HepG2 (cell line): ENCODE results near the gene CACNA1H. TPM values are rescaled to one million over a fixed set of nuclear protein-coding genes. Genes with fewer than 3 reads are reported as not detected.

ENCODE experiments used
- ATAC-seq: fragments of 200-7000 bp; cut with Tn5 transposase; 3 replicates; pipeline ENCODE4 v1.9.1; 2020; ENCODE audit warnings: mild to moderate bottlenecking, moderate library complexity
- BruUV-seq: library from RNA; stranded (reverse); fragments of 400-500 nt; replicated peaks from 2 replicates; lab custom pipeline; 2021; lab: Mats Ljungman, UMichigan
- CTCF ChIA-PET: fragments of 300-600 bp; formaldehyde crosslinking; extraction: SDS; loops from one replicate; lab custom pipeline; 2021; ENCODE audit warnings: low total read pairs, inconsistent platforms, low intra/inter-chr PET ratio; lab: Yijun Ruan, JAX
- POLR2A ChIA-PET: fragments of 350-600 bp; sonication (Branson Sonifier 250); formaldehyde crosslinking; loops from one replicate; lab custom pipeline; 2020; ENCODE audit warnings: antibody characterized with exemption, inconsistent platforms; lab: Yijun Ruan, JAX
- DNase-seq: peaks from one replicate; pipeline ENCODE4 v3.0.0-alpha.2; 2015; ENCODE audit warnings: low spot score
- FAIRE-seq: peaks from 3 replicates; lab custom pipeline; 2011; peaks lifted over from hg19 to GRCh38; lab: Jason Lieb, UNC
- H2AFZ ChIP-seq: one replicate; pipeline ENCODE4 v1.6.1; 2011; ENCODE audit warnings: low read length, inconsistent platforms
- H3K27ac ChIP-seq: fragments of 300-600 bp; 3 replicates; pipeline ENCODE4 v1.8.0; 2011; ENCODE audit warnings: mixed run types, mild to moderate bottlenecking, mixed read lengths, low read length, inconsistent platforms; ENCODE audit not compliant: insufficient read depth; ENCODE audit errors: extremely low read length
- H3K27me3 ChIP-seq, 2 experiments: fragments of 200-600 bp in 1 of 2; 2 replicates in 1 of 2; 3 replicates in 1 of 2; pipeline versions ENCODE4 v1.6.0 to v1.8.0; 2011; ENCODE audit warnings: low read length in 2 of 2, mild to moderate bottlenecking in 2 of 2, moderate library complexity in 2 of 2, inconsistent platforms in 1 of 2; ENCODE audit not compliant: insufficient read depth in 2 of 2, control insufficient read depth in 1 of 2
- H3K36me3 ChIP-seq, 2 experiments: fragments of 200-600 bp in 1 of 2; replicated peaks in 1 of 2; 2 replicates in 1 of 2; 3 replicates in 1 of 2; pipeline versions ENCODE4 v1.5.1 to v1.8.0; 2011; ENCODE audit warnings: low read length in 2 of 2, inconsistent platforms in 1 of 2; ENCODE audit not compliant: insufficient read depth in 2 of 2, control insufficient read depth in 1 of 2
- H3K4me1 ChIP-seq: 2 replicates; pipeline ENCODE4 v1.5.1; 2012; ENCODE audit warnings: low read length, inconsistent platforms; ENCODE audit not compliant: insufficient read depth
- H3K4me2 ChIP-seq: 2 replicates; pipeline ENCODE4 v1.6.0; 2011; ENCODE audit warnings: low read depth, low read length, inconsistent platforms
- H3K4me3 ChIP-seq, 3 experiments: fragments of 200-600 bp in 1 of 3; sonication (generic), shearing (Covaris generic) in 1 of 3; replicated peaks in 1 of 3; 2 replicates each; pipeline ENCODE4 v1.5.1; 2011 to 2016; ENCODE audit warnings: low read length in 3 of 3, inconsistent platforms in 2 of 3, low read depth in 2 of 3, mild to moderate bottlenecking in 2 of 3, control low read depth in 1 of 3, mixed read lengths in 1 of 3; ENCODE audit not compliant: insufficient read depth in 1 of 3
- H3K79me2 ChIP-seq: one replicate; pipeline ENCODE4 v1.6.1; 2011; ENCODE audit warnings: low read length, inconsistent platforms; ENCODE audit not compliant: insufficient read depth
- H3K9ac ChIP-seq: 2 replicates; pipeline ENCODE4 v1.6.0; 2011; ENCODE audit warnings: mild to moderate bottlenecking, low read depth, low read length, inconsistent platforms; ENCODE audit not compliant: insufficient read depth
- H3K9me3 ChIP-seq: 2 replicates; pipeline ENCODE4 v1.5.1; 2012; ENCODE audit warnings: mild to moderate bottlenecking, low read length
- H4K20me1 ChIP-seq: 2 replicates; pipeline ENCODE4 v1.6.0; 2011; ENCODE audit warnings: inconsistent platforms, mild to moderate bottlenecking, low read length, moderate library complexity; ENCODE audit not compliant: insufficient read depth
- BCL6 ChIP-seq: IDR thresholded peaks from 2 replicates; pipeline ENCODE4 v1.6.1; 2016; ENCODE audit warnings: missing genetic modification reagents, missing compliant biosample characterization
- CBX1 ChIP-seq: IDR thresholded peaks from one replicate; pipeline ENCODE4 v1.6.1; 2016; ENCODE audit warnings: antibody characterized with exemption, low read depth
- CENPX ChIP-seq: sonication (generic); formaldehyde crosslinking; IDR thresholded peaks from 2 replicates; pipeline ENCODE4 v1.9.0; 2021; ENCODE audit warnings: mild to moderate bottlenecking, missing genetic modification reagents, moderate library complexity
- FOSL1 ChIP-seq: sonication (generic); formaldehyde crosslinking; IDR thresholded peaks from 2 replicates; pipeline ENCODE4 v1.9.0; 2021; ENCODE audit warnings: missing genetic modification reagents, borderline replicate concordance
- HIC2 ChIP-seq: sonication (generic); formaldehyde crosslinking; IDR thresholded peaks from 2 replicates; pipeline ENCODE4 v1.9.0; 2022; ENCODE audit warnings: low read depth, missing genetic modification reagents
- MAFK ChIP-seq, 2 experiments: IDR thresholded peaks in 1 of 2; conservative IDR thresholded peaks in 1 of 2; 2 replicates each; pipeline ENCODE4 v1.6.1; 2011; ENCODE audit warnings: improper control_type of control experiment in 2 of 2, low read length in 2 of 2
- MLX ChIP-seq: IDR thresholded peaks from 2 replicates; pipeline ENCODE4 v1.6.1; 2016
- REXO4 ChIP-seq: sonication (generic); formaldehyde crosslinking; IDR thresholded peaks from 2 replicates; pipeline ENCODE4 v1.8.0; 2022; ENCODE audit warnings: missing genetic modification reagents, mild to moderate bottlenecking, borderline replicate concordance
- SIN3B ChIP-seq: fragments of 150-350 bp; IDR thresholded peaks from 2 replicates; pipeline ENCODE4 v1.6.1; 2014; ENCODE audit warnings: low read length
- SIX4 ChIP-seq: sonication (generic); formaldehyde crosslinking; IDR thresholded peaks from 2 replicates; pipeline ENCODE4 v1.4.0; 2020; ENCODE audit warnings: missing genetic modification reagents
- SNAI1 ChIP-seq: sonication (generic); formaldehyde crosslinking; IDR thresholded peaks from 2 replicates; pipeline ENCODE4 v1.5.0; 2020; ENCODE audit warnings: mild to moderate bottlenecking, missing genetic modification reagents, borderline replicate concordance
- SP4 ChIP-seq: sonication (generic); formaldehyde crosslinking; IDR thresholded peaks from 2 replicates; pipeline ENCODE4 v1.8.1; 2023; ENCODE audit warnings: mild to moderate bottlenecking, missing genetic modification reagents
- TOE1 ChIP-seq: sonication (generic); formaldehyde crosslinking; IDR thresholded peaks from 2 replicates; pipeline ENCODE4 v1.4.0; 2020; ENCODE audit warnings: mild to moderate bottlenecking, missing genetic modification reagents
- ZBTB26 ChIP-seq: IDR thresholded peaks from 2 replicates; pipeline ENCODE4 v1.6.1; 2016; ENCODE audit warnings: missing compliant biosample characterization, missing genetic modification reagents, borderline replicate concordance
- ZFP82 ChIP-seq: sonication (generic); formaldehyde crosslinking; IDR thresholded peaks from 2 replicates; pipeline ENCODE4 v1.5.1; 2020; ENCODE audit warnings: mild to moderate bottlenecking, missing genetic modification reagents, borderline replicate concordance
- ZNF136 ChIP-seq: sonication (generic); formaldehyde crosslinking; IDR thresholded peaks from 2 replicates; pipeline ENCODE4 v1.8.1; 2022; ENCODE audit warnings: low read depth, mild to moderate bottlenecking, moderate library complexity, missing genetic modification reagents
- ZNF569 ChIP-seq: sonication (generic); formaldehyde crosslinking; IDR thresholded peaks from 2 replicates; pipeline ENCODE4 v1.5.0; 2020; ENCODE audit warnings: mild to moderate bottlenecking, missing genetic modification reagents, moderate library complexity, borderline replicate concordance
- ZNF580 ChIP-seq: IDR thresholded peaks from 2 replicates; pipeline ENCODE4 v1.6.1; 2016; ENCODE audit warnings: low read depth, borderline replicate concordance
- ZNF652 ChIP-seq: IDR thresholded peaks from 2 replicates; pipeline ENCODE4 v1.6.1; 2016; ENCODE audit warnings: low read depth, borderline replicate concordance
- WGBS: methylation state at CpG from one replicate; pipeline ENCODE4 v1.1.6; 2017; ENCODE audit warnings: low lambda C conversion rate; 5-methylcytosine and 5-hydroxymethylcytosine counted together
- in situ Hi-C: cut with HindIII; loops from 2 replicates; pipeline ENCODE4 v1.10.0; 2017; ENCODE audit warnings: low pct_unique_long_range_greater_than_20kb; ENCODE audit not compliant: extremely low pct_ligation_motif_present
- intact Hi-C: fragments of 100-400 bp; cut with micrococcal nuclease; formaldehyde crosslinking; loops from one replicate; pipeline ENCODE4 v1.10.0; 2022; ENCODE audit not compliant: unreplicated experiment
- polyA plus RNA-seq, 8 experiments: library from polyadenylated mRNA; depleted of rRNA in 3 of 8; stranded (reverse) in 7 of 8; unstranded in 1 of 8; fragments of >200 nt; fragmentation: Illumina TruSeq in 4 of 8; extraction: Trizol in 4 of 8; gene quantifications; 2 replicates each; pipeline versions ENCODE4 v1.2.1 to v1.2.3, GENCODE V29; 2011 to 2016; ENCODE audit warnings: low read depth in 4 of 8, missing spikeins in 1 of 8, mixed read lengths in 1 of 8; ENCODE audit not compliant: insufficient read depth in 1 of 8
- total RNA-seq, 5 experiments: library from RNA; depleted of rRNA; stranded (reverse); fragments of >200 nt; fragmentation: Illumina TruSeq; extraction: Trizol; gene quantifications; 2 replicates each; pipeline ENCODE4 v1.2.3, GENCODE V29; 2016; ENCODE audit warnings: low read depth in 1 of 5

CACNA1H gene
- total and polyA plus RNA-seq, 2 of the 13 experiments (the other 11 are each of a cell fraction or from before 2014, with no cell fraction given) = 0.40 to 1.8 TPM

GRCh38 chr16:1208239-1208830 lies 55.4 kb downstream of the CACNA1H start:
- POLR2A ChIA-PET = no interaction called here
- no peak for ATAC-seq

More at GRCh38 chr16:1208239-1208830, 55.4 kb downstream of the CACNA1H start:
- Histone ChIP-seq H3K27ac (no peak overlapping the region), H4K20me1 (no peaks in the 10 kb centered on the region), H2AFZ (no peak overlapping the region)
- no peak for DNase-seq
- TF ChIP-seq MLX (CRISPR knock-in tag) (no peak), BCL6 (CRISPR knock-in tag) (no peak), CBX1 (no peak), SIN3B (no peak), ZFP82 (CRISPR knock-in tag) (no peak), TOE1 (no peak), CENPX (CRISPR knock-in tag) (no peak), ZBTB26 (no peak), SP4 (CRISPR knock-in tag) (no peak), ZNF652 (CRISPR knock-in tag) (no peak), SNAI1 (CRISPR knock-in tag) (no peak), ZNF580 (no peak), ZNF136 (CRISPR knock-in tag) (no peak), SIX4 (CRISPR knock-in tag) (no peak), ZNF569 (CRISPR knock-in tag) (no peak), MAFK (conservative IDR thresholded peaks at IDR 0.05 in 1 of 2, IDR thresholded peaks at IDR 0.05 in 1 of 2; ENCODE audit: low read length in 2 of 2) (no peak), HIC2 (CRISPR knock-in tag) (no peak), REXO4 (CRISPR knock-in tag) (no peak), FOSL1 (CRISPR knock-in tag) (no peak)
- TF ChIP-seq, all 625 proteins: peak for 0
- Histone ChIP-seq H3K4me1 (no peaks in the 10 kb centered on the region), H3K9ac (no peak overlapping the region), H3K79me2 (no peaks in the 10 kb centered on the region), H3K27me3 (peaks cover 0 to 11% of the 10 kb centered on the region in 2 experiments; a peak in 2 of 5 replicates), H3K9me3 (no peaks in the 10 kb centered on the region), H3K4me2 (no peak overlapping the region), H3K4me3 (no peak overlapping the region), H3K36me3 (no peaks in the 10 kb centered on the region)
- CTCF ChIA-PET = no interaction called here
- 80% methylated on average over 13 of the region's 22 CpGs for WGBS
- intact Hi-C loops = no loop called here
- BruUV-seq = no TSS peak
- no peak for FAIRE-seq
- in situ Hi-C loops = loop anchor here (25.0 kb wide), 1 partner anchor 396 kb away; the partner anchor contains the start of gene GNG13
